ENCODE measurements around the gene STIM2.

DNA sequence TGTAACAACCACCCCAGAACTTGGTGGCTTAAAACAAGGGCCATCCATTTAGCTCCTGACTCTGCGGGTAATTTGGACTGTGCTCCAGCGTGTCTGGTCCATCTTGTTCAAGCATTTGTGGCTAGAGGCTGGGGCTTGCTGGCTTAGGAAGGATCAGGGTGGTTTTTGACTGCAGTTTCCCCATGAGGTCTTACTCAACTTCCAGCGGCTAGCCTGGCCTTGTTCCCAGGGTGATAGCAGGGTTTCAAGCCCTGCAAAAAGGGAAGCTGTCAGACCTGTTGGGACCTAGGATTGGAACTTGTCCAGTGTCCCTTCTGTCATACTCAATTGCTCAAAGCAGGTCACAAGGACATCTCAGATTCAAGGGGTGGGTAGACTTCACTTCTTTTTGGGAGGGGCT lies 205.9 kb downstream of the STIM2 start:
- TF ChIP-seq ZNF274 (IDR thresholded peaks at IDR 0.05; ENCODE audit: insufficient read depth, insufficient read length) (no peak), SREBF2 (IDR thresholded peaks at IDR 0.05; ENCODE audit: low read length) (no peak), TAF1 (IDR thresholded peaks at IDR 0.05; ENCODE audit: borderline replicate concordance, low read depth, low read length) (no peak), POLR2A (IDR thresholded peaks at IDR 0.05; ENCODE audit: low read depth, low read length) (no peak), ASH2L (IDR thresholded peaks at IDR 0.05; ENCODE audit: borderline replicate concordance, low read depth) (no peak), BCL11A (IDR thresholded peaks at IDR 0.05; ENCODE audit: low read depth, low read length) (no peak), EZH2 (IDR thresholded peaks at IDR 0.05; ENCODE audit: borderline replicate concordance, control insufficient read depth, low read depth, low read length) (no peak), CHD2 (IDR thresholded peaks at IDR 0.05; ENCODE audit: borderline replicate concordance, low read depth, low read length) (no peak), YY1 (IDR thresholded peaks at IDR 0.05; ENCODE audit: low read depth, low read length) (no peak), CREB1 (IDR thresholded peaks at IDR 0.05; ENCODE audit: low read depth) (no peak)
- TF ChIP-seq, protein P1, sequence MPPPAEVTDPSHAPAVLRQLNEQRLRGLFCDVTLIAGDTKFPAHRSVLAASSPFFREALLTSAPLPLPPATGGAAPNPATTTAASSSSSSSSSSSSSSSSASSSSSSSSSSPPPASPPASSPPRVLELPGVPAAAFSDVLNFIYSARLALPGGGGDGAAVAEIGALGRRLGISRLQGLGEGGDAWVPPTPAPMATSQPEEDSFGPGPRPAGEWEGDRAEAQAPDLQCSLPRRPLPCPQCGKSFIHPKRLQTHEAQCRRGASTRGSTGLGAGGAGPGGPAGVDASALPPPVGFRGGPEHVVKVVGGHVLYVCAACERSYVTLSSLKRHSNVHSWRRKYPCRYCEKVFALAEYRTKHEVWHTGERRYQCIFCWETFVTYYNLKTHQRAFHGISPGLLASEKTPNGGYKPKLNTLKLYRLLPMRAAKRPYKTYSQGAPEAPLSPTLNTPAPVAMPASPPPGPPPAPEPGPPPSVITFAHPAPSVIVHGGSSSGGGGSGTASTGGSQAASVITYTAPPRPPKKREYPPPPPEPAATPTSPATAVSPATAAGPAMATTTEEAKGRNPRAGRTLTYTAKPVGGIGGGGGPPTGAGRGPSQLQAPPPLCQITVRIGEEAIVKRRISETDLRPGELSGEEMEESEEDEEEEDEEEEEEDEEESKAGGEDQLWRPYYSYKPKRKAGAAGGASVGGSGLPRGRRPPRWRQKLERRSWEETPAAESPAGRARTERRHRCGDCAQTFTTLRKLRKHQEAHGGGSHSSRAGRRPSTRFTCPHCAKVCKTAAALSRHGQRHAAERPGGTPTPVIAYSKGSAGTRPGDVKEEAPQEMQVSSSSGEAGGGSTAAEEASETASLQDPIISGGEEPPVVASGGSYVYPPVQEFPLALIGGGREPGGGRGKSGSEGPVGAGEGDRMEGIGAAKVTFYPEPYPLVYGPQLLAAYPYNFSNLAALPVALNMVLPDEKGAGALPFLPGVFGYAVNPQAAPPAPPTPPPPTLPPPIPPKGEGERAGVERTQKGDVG (CRISPR knock-in tag; IDR thresholded peaks at IDR 0.05): no peak

Data from GM12878 (cell line).